ENCODE data around the gene IDE. TPM values are rescaled to one million over a fixed set of nuclear protein-coding genes. Genes with fewer than 3 reads are reported as not detected.

The IDE gene
- total and polyA plus RNA-seq, 2 of the 13 experiments (the other 11 are each of a cell fraction or from before 2014, with no cell fraction given) = 16.1 to 52.1 TPM

DNA sequence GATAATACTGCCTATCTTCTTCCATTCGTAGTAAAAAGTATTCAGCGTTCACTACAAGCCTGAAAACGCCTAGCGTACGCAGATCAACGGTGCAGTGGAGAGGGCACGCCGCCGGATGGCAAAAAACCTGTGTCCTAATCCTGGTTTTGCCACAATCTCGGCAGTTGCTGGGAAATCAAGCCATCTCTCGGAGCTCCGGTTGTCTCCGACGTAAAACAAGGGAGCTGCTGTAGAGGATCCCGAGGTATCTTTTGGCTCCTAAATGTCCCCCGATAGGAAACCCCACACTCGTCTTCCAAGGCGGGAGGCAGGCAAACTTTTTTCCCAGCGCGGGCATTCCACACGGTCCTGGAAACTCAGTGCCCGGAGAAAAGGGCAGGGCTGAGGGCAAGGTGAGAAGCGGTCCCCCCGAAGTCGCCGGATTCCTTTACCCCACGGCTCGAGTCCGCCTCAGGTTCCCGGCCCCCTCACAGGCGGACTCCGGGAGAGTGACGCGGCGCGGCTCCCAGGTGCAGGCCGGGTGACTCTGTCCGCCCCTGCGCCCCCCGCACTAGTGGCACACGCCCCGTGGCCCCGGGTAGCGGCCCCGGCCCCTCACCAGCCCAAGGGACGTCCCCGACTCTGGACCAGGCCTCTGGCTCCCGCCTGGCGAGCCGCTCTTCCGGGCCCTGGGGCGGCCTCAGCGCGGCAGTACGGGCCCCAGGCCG lies 649 bp downstream of the IDE start (continued):
- TF ChIP-seq, protein P1, sequence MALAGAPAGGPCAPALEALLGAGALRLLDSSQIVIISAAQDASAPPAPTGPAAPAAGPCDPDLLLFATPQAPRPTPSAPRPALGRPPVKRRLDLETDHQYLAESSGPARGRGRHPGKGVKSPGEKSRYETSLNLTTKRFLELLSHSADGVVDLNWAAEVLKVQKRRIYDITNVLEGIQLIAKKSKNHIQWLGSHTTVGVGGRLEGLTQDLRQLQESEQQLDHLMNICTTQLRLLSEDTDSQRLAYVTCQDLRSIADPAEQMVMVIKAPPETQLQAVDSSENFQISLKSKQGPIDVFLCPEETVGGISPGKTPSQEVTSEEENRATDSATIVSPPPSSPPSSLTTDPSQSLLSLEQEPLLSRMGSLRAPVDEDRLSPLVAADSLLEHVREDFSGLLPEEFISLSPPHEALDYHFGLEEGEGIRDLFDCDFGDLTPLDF (CRISPR knock-in tag; IDR thresholded peaks at IDR 0.05) = 0 out of 2 replicates have a peak, but pooled peaks have one; percentile 19
- no peak for TF ChIP-seq FIP1L1 (IDR thresholded peaks at IDR 0.05; ENCODE audit: borderline replicate concordance, insufficient read depth, low read depth, low read length)
- no peak for TF ChIP-seq CREM (IDR thresholded peaks at IDR 0.05)
- no peak for TF ChIP-seq CREM (CRISPR knock-in tag; IDR thresholded peaks at IDR 0.05)
- TF ChIP-seq, protein P2, sequence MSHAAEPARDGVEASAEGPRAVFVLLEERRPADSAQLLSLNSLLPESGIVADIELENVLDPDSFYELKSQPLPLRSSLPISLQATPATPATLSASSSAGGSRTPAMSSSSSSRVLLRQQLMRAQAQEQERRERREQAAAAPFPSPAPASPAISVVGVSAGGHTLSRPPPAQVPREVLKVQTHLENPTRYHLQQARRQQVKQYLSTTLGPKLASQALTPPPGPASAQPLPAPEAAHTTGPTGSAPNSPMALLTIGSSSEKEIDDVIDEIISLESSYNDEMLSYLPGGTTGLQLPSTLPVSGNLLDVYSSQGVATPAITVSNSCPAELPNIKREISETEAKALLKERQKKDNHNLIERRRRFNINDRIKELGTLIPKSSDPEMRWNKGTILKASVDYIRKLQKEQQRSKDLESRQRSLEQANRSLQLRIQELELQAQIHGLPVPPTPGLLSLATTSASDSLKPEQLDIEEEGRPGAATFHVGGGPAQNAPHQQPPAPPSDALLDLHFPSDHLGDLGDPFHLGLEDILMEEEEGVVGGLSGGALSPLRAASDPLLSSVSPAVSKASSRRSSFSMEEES (CRISPR knock-in tag; IDR thresholded peaks at IDR 0.05) = no peak
- no peak for TF ChIP-seq ISL2 (CRISPR knock-in tag; IDR thresholded peaks at IDR 0.05)
- TF ChIP-seq SMAD1 (CRISPR knock-in tag; IDR thresholded peaks at IDR 0.05; ENCODE audit: borderline replicate concordance, low read depth) = no peak
- peak; percentile 44; the same call in 1 of the 2 replicates for TF ChIP-seq REPIN1 (CRISPR knock-in tag; IDR thresholded peaks at IDR 0.05; ENCODE audit: borderline replicate concordance, low read depth)
- no peak for TF ChIP-seq REL (CRISPR knock-in tag; conservative IDR thresholded peaks at IDR 0.05)
- TF ChIP-seq NR2C2 (CRISPR knock-in tag; IDR thresholded peaks at IDR 0.05; ENCODE audit: borderline replicate concordance) = no peak; the same call in 1 of the 2 replicates
- TF ChIP-seq, protein P3, sequence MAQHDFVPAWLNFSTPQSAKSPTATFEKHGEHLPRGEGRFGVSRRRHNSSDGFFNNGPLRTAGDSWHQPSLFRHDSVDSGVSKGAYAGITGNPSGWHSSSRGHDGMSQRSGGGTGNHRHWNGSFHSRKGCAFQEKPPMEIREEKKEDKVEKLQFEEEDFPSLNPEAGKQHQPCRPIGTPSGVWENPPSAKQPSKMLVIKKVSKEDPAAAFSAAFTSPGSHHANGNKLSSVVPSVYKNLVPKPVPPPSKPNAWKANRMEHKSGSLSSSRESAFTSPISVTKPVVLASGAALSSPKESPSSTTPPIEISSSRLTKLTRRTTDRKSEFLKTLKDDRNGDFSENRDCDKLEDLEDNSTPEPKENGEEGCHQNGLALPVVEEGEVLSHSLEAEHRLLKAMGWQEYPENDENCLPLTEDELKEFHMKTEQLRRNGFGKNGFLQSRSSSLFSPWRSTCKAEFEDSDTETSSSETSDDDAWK (CRISPR knock-in tag; IDR thresholded peaks at IDR 0.05) = no peak
- no peak for TF ChIP-seq PHB2 (IDR thresholded peaks at IDR 0.05; ENCODE audit: partially characterized antibody)
- no peak for TF ChIP-seq ZNF562 (CRISPR knock-in tag; IDR thresholded peaks at IDR 0.05; ENCODE audit: borderline replicate concordance)
- TF ChIP-seq ZNF557 (CRISPR knock-in tag; IDR thresholded peaks at IDR 0.05) = no peak
- TF ChIP-seq, protein P4, sequence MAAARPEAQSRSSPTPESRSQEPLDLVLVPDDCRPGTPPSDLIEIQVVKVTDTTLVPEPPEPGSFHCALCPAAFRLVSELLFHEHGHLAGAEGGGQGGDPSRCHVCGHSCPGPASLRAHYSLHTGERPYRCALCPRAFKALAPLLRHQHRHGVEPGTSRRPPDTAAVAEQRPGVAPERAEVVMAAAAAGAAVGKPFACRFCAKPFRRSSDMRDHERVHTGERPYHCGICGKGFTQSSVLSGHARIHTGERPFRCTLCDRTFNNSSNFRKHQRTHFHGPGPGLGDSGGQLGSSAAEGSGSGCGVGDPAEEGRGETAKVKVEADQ (CRISPR knock-in tag; IDR thresholded peaks at IDR 0.05; ENCODE audit: borderline replicate concordance) = no peak
- TF ChIP-seq ZNF232 (CRISPR knock-in tag; IDR thresholded peaks at IDR 0.05; ENCODE audit: borderline replicate concordance) = no peak
- TF ChIP-seq ZNF10 (CRISPR knock-in tag; IDR thresholded peaks at IDR 0.05; ENCODE audit: borderline replicate concordance, low read depth) = no peak
- no peak for TF ChIP-seq MTA3 (CRISPR knock-in tag; IDR thresholded peaks at IDR 0.05)
- TF ChIP-seq, protein P5, sequence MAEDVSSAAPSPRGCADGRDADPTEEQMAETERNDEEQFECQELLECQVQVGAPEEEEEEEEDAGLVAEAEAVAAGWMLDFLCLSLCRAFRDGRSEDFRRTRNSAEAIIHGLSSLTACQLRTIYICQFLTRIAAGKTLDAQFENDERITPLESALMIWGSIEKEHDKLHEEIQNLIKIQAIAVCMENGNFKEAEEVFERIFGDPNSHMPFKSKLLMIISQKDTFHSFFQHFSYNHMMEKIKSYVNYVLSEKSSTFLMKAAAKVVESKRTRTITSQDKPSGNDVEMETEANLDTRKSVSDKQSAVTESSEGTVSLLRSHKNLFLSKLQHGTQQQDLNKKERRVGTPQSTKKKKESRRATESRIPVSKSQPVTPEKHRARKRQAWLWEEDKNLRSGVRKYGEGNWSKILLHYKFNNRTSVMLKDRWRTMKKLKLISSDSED (CRISPR knock-in tag; IDR thresholded peaks at IDR 0.05) = no peak
- TF ChIP-seq, protein P6, sequence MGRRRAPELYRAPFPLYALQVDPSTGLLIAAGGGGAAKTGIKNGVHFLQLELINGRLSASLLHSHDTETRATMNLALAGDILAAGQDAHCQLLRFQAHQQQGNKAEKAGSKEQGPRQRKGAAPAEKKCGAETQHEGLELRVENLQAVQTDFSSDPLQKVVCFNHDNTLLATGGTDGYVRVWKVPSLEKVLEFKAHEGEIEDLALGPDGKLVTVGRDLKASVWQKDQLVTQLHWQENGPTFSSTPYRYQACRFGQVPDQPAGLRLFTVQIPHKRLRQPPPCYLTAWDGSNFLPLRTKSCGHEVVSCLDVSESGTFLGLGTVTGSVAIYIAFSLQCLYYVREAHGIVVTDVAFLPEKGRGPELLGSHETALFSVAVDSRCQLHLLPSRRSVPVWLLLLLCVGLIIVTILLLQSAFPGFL (CRISPR knock-in tag; IDR thresholded peaks at IDR 0.05) = no peak
- no peak for TF ChIP-seq PRMT3 (CRISPR knock-in tag; IDR thresholded peaks at IDR 0.05; ENCODE audit: borderline replicate concordance, low read depth)
- TF ChIP-seq ZMAT3 (CRISPR knock-in tag; conservative IDR thresholded peaks at IDR 0.05) = no peak
- no peak for TF ChIP-seq MYC (CRISPR knock-in tag; IDR thresholded peaks at IDR 0.05; ENCODE audit: borderline replicate concordance)

Data from HepG2 (cell line).